K562 (cell line): ENCODE data around the gene SFI1. TPM values are rescaled to one million over a fixed set of nuclear protein-coding genes. Genes with fewer than 3 reads are reported as not detected.

ENCODE experiments used
- ATAC-seq: fragments of 200-7000 bp; cut with Tn5 transposase; 3 replicates; pipeline ENCODE4 v1.9.1; 2020; ENCODE audit warnings: moderate library complexity
- BruUV-seq: library from RNA; stranded (reverse); fragments of 400-500 nt; replicated peaks from 2 replicates; lab custom pipeline; 2021; lab: Mats Ljungman, UMichigan
- CTCF ChIA-PET: fragments of 300-600 bp; formaldehyde crosslinking; extraction: SDS; loops from one replicate; lab custom pipeline; 2021; ENCODE audit warnings: low intra/inter-chr PET ratio; lab: Yijun Ruan, JAX
- POLR2A ChIA-PET: fragments of 300-600, 350-650 bp; sonication (Branson Sonifier 250); formaldehyde crosslinking; extraction: SDS; loops from one replicate; lab custom pipeline; 2021; ENCODE audit warnings: antibody characterized with exemption, inconsistent platforms; lab: Yijun Ruan, JAX
- DNase-seq, 4 experiments: peaks; one replicate each; pipeline versions ENCODE4 v3.0.0 to v3.0.0-alpha.2; 2011 to 2018; ENCODE audit warnings: low spot score in 3 of 4, mixed read lengths in 3 of 4; ENCODE audit errors: extremely low read depth in 1 of 4
- FAIRE-seq: peaks from 2 replicates; lab custom pipeline; 2011; peaks lifted over from hg19 to GRCh38; lab: Jason Lieb, UNC
- H2AFZ ChIP-seq: 2 replicates; pipeline ENCODE4 v1.6.0; 2011; ENCODE audit warnings: low read depth, low read length, control low read depth, inconsistent platforms
- H3K27ac ChIP-seq: fragments of 200-600 bp; 3 replicates; pipeline ENCODE4 v1.8.0; 2011; ENCODE audit warnings: low read depth, mild to moderate bottlenecking, control low read depth, inconsistent platforms, low read length, moderate library complexity, mixed read lengths; ENCODE audit errors: extremely low read depth
- H3K27me3 ChIP-seq, 2 experiments: fragments of 300-600 bp in 1 of 2; 2 replicates in 1 of 2; 3 replicates in 1 of 2; pipeline versions ENCODE4 v1.6.0 to v1.8.0; 2011; ENCODE audit warnings: inconsistent platforms in 2 of 2, low read length in 2 of 2, mild to moderate bottlenecking in 1 of 2, mixed read lengths in 1 of 2, moderate library complexity in 1 of 2; ENCODE audit not compliant: control insufficient read depth in 2 of 2, insufficient read depth in 2 of 2
- H3K36me3 ChIP-seq: fragments of 300-600 bp; 3 replicates; pipeline ENCODE4 v1.8.0; 2011; ENCODE audit warnings: mild to moderate bottlenecking, low read length, inconsistent platforms; ENCODE audit not compliant: control insufficient read depth, insufficient read depth
- H3K4me1 ChIP-seq, 2 experiments: fragments of 200-600 bp in 1 of 2; replicated peaks in 1 of 2; 2 replicates in 1 of 2; 3 replicates in 1 of 2; pipeline versions ENCODE4 v1.5.1 to v1.8.0; 2011; ENCODE audit warnings: inconsistent platforms in 2 of 2, low read length in 2 of 2, mild to moderate bottlenecking in 1 of 2, mixed read lengths in 1 of 2, moderate library complexity in 1 of 2; ENCODE audit not compliant: control insufficient read depth in 2 of 2, insufficient read depth in 2 of 2
- H3K4me2 ChIP-seq: 2 replicates; pipeline ENCODE4 v1.6.1; 2011; ENCODE audit warnings: low read length, control low read depth, inconsistent platforms, mixed read lengths; ENCODE audit not compliant: insufficient read depth
- H3K4me3 ChIP-seq: fragments of 200-600 bp; sonication (generic), shearing (Covaris generic); 2 replicates; pipeline ENCODE4 v1.5.1; 2016; ENCODE audit warnings: control low read depth, inconsistent platforms
- H3K79me2 ChIP-seq: fragments of 200-600 bp; 3 replicates; pipeline ENCODE4 v1.8.0; 2011; ENCODE audit warnings: low read length, inconsistent platforms; ENCODE audit not compliant: control insufficient read depth, insufficient read depth
- H3K9ac ChIP-seq, 2 experiments: 2 replicates each; pipeline versions ENCODE4 v1.6.0 to v1.6.1; 2011; ENCODE audit warnings: low read depth in 2 of 2, low read length in 2 of 2, control low read depth in 1 of 2, inconsistent platforms in 1 of 2, mild to moderate bottlenecking in 1 of 2, mixed read lengths in 1 of 2; ENCODE audit not compliant: insufficient read depth in 1 of 2
- H3K9me1 ChIP-seq: one replicate; pipeline ENCODE4 v1.6.0; 2011; ENCODE audit warnings: inconsistent platforms, mild to moderate bottlenecking, low read length, moderate library complexity; ENCODE audit not compliant: control insufficient read depth, insufficient read depth
- H3K9me3 ChIP-seq: replicated peaks from 2 replicates; pipeline ENCODE4 v1.5.1; 2011; ENCODE audit warnings: low read depth, low read length, inconsistent platforms; ENCODE audit not compliant: control insufficient read depth, insufficient read depth
- H4K20me1 ChIP-seq: replicated peaks from 2 replicates; pipeline ENCODE4 v1.6.1; 2011; ENCODE audit warnings: low read length, inconsistent platforms, mixed read lengths; ENCODE audit not compliant: control insufficient read depth, insufficient read depth
- ASH1L ChIP-seq: fragments of 450-650 bp; IDR thresholded peaks from 2 replicates; pipeline ENCODE4 v1.6.1; 2018; ENCODE audit warnings: borderline replicate concordance, mild to moderate bottlenecking, low read depth; ENCODE audit not compliant: partially characterized antibody
- LARP7 ChIP-seq: fragments of 450-650 bp; IDR thresholded peaks from 2 replicates; pipeline ENCODE4 v1.6.1; 2016
- MIER1 ChIP-seq: fragments of 450-650 bp; IDR thresholded peaks from 2 replicates; pipeline ENCODE4 v1.6.1; 2016; ENCODE audit warnings: antibody characterized with exemption, mild to moderate bottlenecking, low read depth
- POU5F1 ChIP-seq: fragments of 150-350 bp; IDR thresholded peaks from 2 replicates; pipeline ENCODE4 v1.6.1; 2014; ENCODE audit warnings: borderline replicate concordance, low read length, low read depth, mild to moderate bottlenecking; ENCODE audit not compliant: partially characterized antibody
- PPARD ChIP-seq: fragments of 250-450 bp; sonication (Bioruptor Pico); IDR thresholded peaks from 2 replicates; pipeline ENCODE4 v1.8.0; 2022; ENCODE audit warnings: inconsistent platforms, mild to moderate bottlenecking, moderate library complexity
- SMAD4 ChIP-seq: fragments of 250-450 bp; sonication (Bioruptor Pico); conservative IDR thresholded peaks from 2 replicates; pipeline ENCODE4 v1.8.0; 2021; ENCODE audit warnings: inconsistent platforms, mild to moderate bottlenecking, moderate library complexity
- ZFX ChIP-seq: sonication (generic); formaldehyde crosslinking; IDR thresholded peaks from 2 replicates; pipeline ENCODE4 v1.8.0; 2022; ENCODE audit warnings: mild to moderate bottlenecking, missing genetic modification reagents, moderate library complexity
- ZNF239 ChIP-seq: fragments of 250-450 bp; sonication (Bioruptor Pico); IDR thresholded peaks from 2 replicates; pipeline ENCODE4 v1.4.0; 2020; ENCODE audit warnings: mild to moderate bottlenecking
- ZNF324 ChIP-seq: fragments of 250-450 bp; sonication (Bioruptor Pico); IDR thresholded peaks from 2 replicates; pipeline ENCODE4 v1.4.0; 2020; ENCODE audit warnings: mild to moderate bottlenecking
- WGBS: fragments of 100-300 bp; shearing (Covaris generic); methylation state at CpG from one replicate; pipeline ENCODE4 v1.1.6; 2016; ENCODE audit warnings: low coverage, mixed read lengths; ENCODE audit not compliant: insufficient coverage; ENCODE audit errors: missing lambda C conversion rate; 5-methylcytosine and 5-hydroxymethylcytosine counted together
- in situ Hi-C: fragments of 300-500 bp; cut with MboI; formaldehyde crosslinking; loops from 4 replicates; pipeline ENCODE4 v1.15.0; 2018; ENCODE audit warnings: inconsistent platforms, mixed read lengths
- intact Hi-C: fragments of 100-400 bp; cut with micrococcal nuclease; formaldehyde crosslinking; loops from 2 replicates; pipeline ENCODE4 v1.14.2; 2022
- polyA plus RNA-seq, 8 experiments: library from polyadenylated mRNA; depleted of rRNA in 4 of 8; stranded (reverse) in 5 of 8; unstranded in 3 of 8; fragments of >200 nt; fragmentation: Nextera tagmentation in 2 of 8; fragmentation: Illumina TruSeq in 1 of 8; extraction: Ambion mirVana in 2 of 8; extraction: Trizol in 1 of 8; gene quantifications; 2 replicates each; pipeline versions ENCODE4 v1.2.1 to v1.2.3, GENCODE V29; 2011 to 2014; ENCODE audit warnings: inconsistent platforms in 1 of 8, missing spikeins in 1 of 8
- total RNA-seq, 7 experiments: library from RNA; depleted of rRNA in 6 of 7; stranded (reverse); fragments of >200 nt in 6 of 7; fragmentation: Illumina TruSeq in 2 of 7; extraction: Trizol in 2 of 7; gene quantifications; 2 replicates each; pipeline versions ENCODE4 v1.2.1 to v1.2.3, GENCODE V29; 2011 to 2021; ENCODE audit warnings: low replicate concordance in 1 of 7

Gene SFI1
- total and polyA plus RNA-seq, 9 of the 15 experiments (the other 6 are each of a cell fraction or from before 2014, with no cell fraction given), result 3.0 to 25.6 (median 14.1) TPM

GRCh38 chr22:31611061-31611760 lies 114.9 kb downstream of the SFI1 start:
- ChIA-PET CTCF (no interaction called here), POLR2A (interaction anchor here (0.7 to 4.2 kb wide), 3 partner anchors 7 to 1639 kb away, joined by 3 to 14 read pairs (median 3); no protein-coding TSS in a partner anchor)
- 73% methylated on average over 13 of the region's 16 CpGs for WGBS
- H3K9me1 ChIP-seq, result no peaks in the 10 kb centered on the region
- no peaks in the 10 kb centered on the region for H3K79me2 ChIP-seq
- H3K36me3 ChIP-seq, result peaks cover 2% of the 10 kb centered on the region; the same call in 1 of the 3 replicates
- TF ChIP-seq ZNF239 (no peak), PPARD (no peak), SMAD4 (no peak), MIER1 (no peak), POU5F1 (no peak)
- H3K27ac ChIP-seq, result no peak overlapping the region
- no peaks in the 10 kb centered on the region for H3K9me3 ChIP-seq
- in situ Hi-C loops, result no loop called here
- no peak overlapping the region for H3K4me2 ChIP-seq
- intact Hi-C loops, result no loop called here
- no peaks in the 10 kb centered on the region for H4K20me1 ChIP-seq
- no peaks in the 10 kb centered on the region for H3K27me3 ChIP-seq
- H2AFZ ChIP-seq, result no peak overlapping the region
- FAIRE-seq (no peak), ATAC-seq (no peak), DNase-seq (no peak)
- H3K9ac ChIP-seq, result 0 out of 4 replicates have a peak overlapping the region, but pooled peaks of 1 of the 2 experiments have one; percentile 45
- BruUV-seq, result no TSS peak
- peaks cover 2 to 32% of the 10 kb centered on the region in 2 experiments; a peak in 3 of 5 replicates for H3K4me1 ChIP-seq
- H3K4me3 ChIP-seq, result no peak overlapping the region

- H3K79me2 ChIP-seq, result no peaks in the 10 kb centered on the region
- H3K4me2 ChIP-seq, result no peak overlapping the region
- no peak overlapping the region for H3K27ac ChIP-seq
- H3K27me3 ChIP-seq, result no peaks in the 10 kb centered on the region
- no TSS peak for BruUV-seq
- WGBS, result 85% methylated on average over 8 of the region's 12 CpGs
- in situ Hi-C loops, result no loop called here
- TF ChIP-seq ASH1L, result no peak
- TF ChIP-seq ZNF324 (CRISPR knock-in tag), result no peak
- TF ChIP-seq LARP7, result no peak
- TF ChIP-seq ZFX (CRISPR knock-in tag), result 0 out of 2 replicates have a peak, but pooled peaks have one; percentile 14
- DNase-seq, result no peak
- no peak overlapping the region for H2AFZ ChIP-seq
- no peak overlapping the region for H3K4me3 ChIP-seq
- H3K9ac ChIP-seq, result no peak overlapping the region
- peaks cover 2 to 41% of the 10 kb centered on the region in 2 experiments; a peak in 3 of 5 replicates for H3K4me1 ChIP-seq
- intact Hi-C loops, result no loop called here
- FAIRE-seq, result no peak
- POLR2A ChIA-PET, result interaction anchor here (1.0 to 4.2 kb wide), 4 partner anchors 9 to 14 kb away, joined by 3 to 14 read pairs (median 4); no protein-coding TSS in a partner anchor
- no peak for ATAC-seq
- H4K20me1 ChIP-seq, result no peaks in the 10 kb centered on the region
- no peaks in the 10 kb centered on the region for H3K9me1 ChIP-seq
- H3K9me3 ChIP-seq, result no peaks in the 10 kb centered on the region
- CTCF ChIA-PET, result no interaction called here
- H3K36me3 ChIP-seq, result peaks cover 9% of the 10 kb centered on the region; the same call in 1 of the 3 replicates
Measured at GRCh38 chr22:31612891-31613285, 116.6 kb downstream of the SFI1 start.
